Ectodermal cell (in vitro differentiated cells): ENCODE results near the gene SAMD8. TPM values are rescaled to one million over a fixed set of nuclear protein-coding genes. Genes with fewer than 3 reads are reported as not detected.

ENCODE experiments used
- H3K27ac ChIP-seq: 2 replicates; pipeline ENCODE4 v1.7.0; 2013; ENCODE audit warnings: mild to moderate bottlenecking, low read depth, low read length; ENCODE audit not compliant: insufficient read depth, poor library complexity, severe bottlenecking
- H3K27me3 ChIP-seq: 2 replicates; pipeline ENCODE4 v1.7.0; 2013; ENCODE audit warnings: mild to moderate bottlenecking, low read length; ENCODE audit not compliant: insufficient read depth, control insufficient read depth, poor library complexity, severe bottlenecking
- H3K36me3 ChIP-seq: one replicate; pipeline ENCODE4 v1.7.0; 2013; ENCODE audit warnings: low read length; ENCODE audit not compliant: control insufficient read depth, insufficient read depth
- H3K4me1 ChIP-seq: one replicate; pipeline ENCODE4 v1.7.0; 2013; ENCODE audit warnings: low read length; ENCODE audit not compliant: control insufficient read depth, insufficient read depth
- H3K4me3 ChIP-seq: 2 replicates; pipeline ENCODE4 v1.7.0; 2013; ENCODE audit warnings: low read depth, low read length, control low read depth; ENCODE audit not compliant: insufficient read depth
- H3K9me3 ChIP-seq: 2 replicates; pipeline ENCODE4 v1.7.0; 2013; ENCODE audit warnings: mild to moderate bottlenecking, low read length, moderate library complexity; ENCODE audit not compliant: control insufficient read depth
- WGBS, 2 experiments: methylation state at CpG; one replicate each; pipeline ENCODE4 v1.1.7; 2013; ENCODE audit warnings: missing lambda C conversion rate in 2 of 2; 5-methylcytosine and 5-hydroxymethylcytosine counted together
- polyA plus RNA-seq, 4 experiments: library from polyadenylated mRNA; stranded (reverse); fragments of 50-300 nt; gene quantifications; one replicate each; pipeline ENCODE4 v1.2.3, GENCODE V29; 2013

Gene SAMD8
- polyA plus RNA-seq (2013, experiment 1 of 4): 16.2 TPM
- 16.2 TPM for polyA plus RNA-seq (2013, experiment 2 of 4)
- 16.9 TPM for polyA plus RNA-seq (2013, experiment 3 of 4)
- polyA plus RNA-seq (2013, experiment 4 of 4): 18.3 TPM

- H3K27ac ChIP-seq: peak within 1 kb of the TSS; percentile 96
- WGBS, 2 experiments: 0% methylated on average over 61 of the region's 61 CpGs
These were observed at the start of gene SAMD8 for GRCh38 chr10:75111365-75111906. Gene SAMD8 (plus strand): TSS chr10:75111656. CDS start chr10:75150529, 38,873 bp downstream.

GRCh38 chr10:75061709-75062505 lies 49.5 kb upstream of the SAMD8 start:
- no peaks in the 10 kb centered on the region for H3K9me3 ChIP-seq
- 89 to 90% methylated on average over 15 of the region's 15 CpGs for WGBS, 2 experiments
- no peak overlapping the region for H3K27ac ChIP-seq
- no peaks in the 10 kb centered on the region for H3K36me3 ChIP-seq
- H3K27me3 ChIP-seq: no peaks in the 10 kb centered on the region
- H3K4me1 ChIP-seq: no peaks in the 10 kb centered on the region
- no peak overlapping the region for H3K4me3 ChIP-seq

More at GRCh38 chr10:75111365-75111906, at the start of gene SAMD8:
- Histone ChIP-seq H3K27me3 (no peaks in the 10 kb centered on the region), H3K36me3 (no peaks in the 10 kb centered on the region), H3K4me3 (peak within 1 kb of the TSS; percentile 83), H3K9me3 (no peaks in the 10 kb centered on the region), H3K4me1 (peaks cover under 1% of the 10 kb centered on the region)

- H3K4me1 ChIP-seq: no peaks in the 10 kb centered on the region
- H3K27me3 ChIP-seq: no peaks in the 10 kb centered on the region
- H3K36me3 ChIP-seq: no peaks in the 10 kb centered on the region
- H3K9me3 ChIP-seq: no peaks in the 10 kb centered on the region
- H3K27ac ChIP-seq: no peak overlapping the region
- 94% methylated on average over 10 of the region's 10 CpGs for WGBS, 2 experiments
- no peak overlapping the region for H3K4me3 ChIP-seq
These were observed 48.8 kb upstream of the SAMD8 start for GRCh38 chr10:75062506-75063299.

GRCh38 chr10:75063461-75064230 lies 47.8 kb upstream of the SAMD8 start:
- H3K27me3 ChIP-seq: no peaks in the 10 kb centered on the region
- H3K27ac ChIP-seq: no peak overlapping the region
- no peaks in the 10 kb centered on the region for H3K36me3 ChIP-seq
- no peaks in the 10 kb centered on the region for H3K9me3 ChIP-seq
- H3K4me3 ChIP-seq: no peak overlapping the region
- 92 to 95% methylated on average over 6 of the region's 8 CpGs for WGBS, 2 experiments
- no peaks in the 10 kb centered on the region for H3K4me1 ChIP-seq

- H3K4me3 ChIP-seq: no peak overlapping the region
- no peaks in the 10 kb centered on the region for H3K27me3 ChIP-seq
- no peaks in the 10 kb centered on the region for H3K36me3 ChIP-seq
- no peaks in the 10 kb centered on the region for H3K4me1 ChIP-seq
- no peaks in the 10 kb centered on the region for H3K9me3 ChIP-seq
- no peak overlapping the region for H3K27ac ChIP-seq
- 96 to 98% methylated on average over 4 of the region's 4 CpGs for WGBS, 2 experiments
These were observed 46.4 kb upstream of the SAMD8 start for GRCh38 chr10:75065076-75065475.

GRCh38 chr10:75066271-75066670 lies 45.2 kb upstream of the SAMD8 start:
- H3K36me3 ChIP-seq: no peaks in the 10 kb centered on the region
- 88 to 98% methylated on average over 3 to 5 of the region's 5 CpGs for WGBS, 2 experiments
- no peak overlapping the region for H3K27ac ChIP-seq
- no peaks in the 10 kb centered on the region for H3K9me3 ChIP-seq
- H3K4me1 ChIP-seq: no peaks in the 10 kb centered on the region
- H3K27me3 ChIP-seq: peaks cover 3% of the 10 kb centered on the region
- H3K4me3 ChIP-seq: no peak overlapping the region

GRCh38 chr10:75067272-75067671 lies 44.2 kb upstream of the SAMD8 start:
- Histone ChIP-seq H3K27me3 (peaks cover 9% of the 10 kb centered on the region), H3K4me3 (no peak overlapping the region), H3K27ac (no peak overlapping the region), H3K4me1 (peaks cover 3% of the 10 kb centered on the region), H3K9me3 (no peaks in the 10 kb centered on the region), H3K36me3 (no peaks in the 10 kb centered on the region)
- WGBS, 2 experiments: 82 to 85% methylated on average over 7 of the region's 7 CpGs

- Histone ChIP-seq H3K27me3 (peaks cover 22% of the 10 kb centered on the region), H3K9me3 (no peaks in the 10 kb centered on the region), H3K27ac (no peak overlapping the region), H3K4me1 (peaks cover 4% of the 10 kb centered on the region), H3K4me3 (no peak overlapping the region), H3K36me3 (no peaks in the 10 kb centered on the region)
- WGBS, 2 experiments: 96 to 100% methylated on average over 3 to 4 of the region's 6 CpGs
These were observed 42.9 kb upstream of the SAMD8 start for GRCh38 chr10:75068523-75068922.

GRCh38 chr10:75070476-75070875 lies 41.0 kb upstream of the SAMD8 start:
- WGBS, 2 experiments: 87 to 89% methylated on average over 11 of the region's 11 CpGs
- Histone ChIP-seq H3K27ac (no peak overlapping the region), H3K4me1 (peaks cover 4% of the 10 kb centered on the region)

More at GRCh38 chr10:75070476-75070875, 41.0 kb upstream of the SAMD8 start:
- Histone ChIP-seq H3K9me3 (no peaks in the 10 kb centered on the region), H3K4me3 (no peak overlapping the region), H3K36me3 (no peaks in the 10 kb centered on the region), H3K27me3 (peaks cover 40% of the 10 kb centered on the region)
